Measurements from ENCODE around the gene DHRS12.
A peak's percentile ranks its signal among the peaks of the same experiment; 100 is the strongest.
"Not testable (repeated sequence)": the region's sequence is repeated elsewhere in the genome, so short reads cannot be mapped to it uniquely, and the experiment has no call there.

The DHRS12 gene

GRCh38 chr13:51828730-51829567 lies 25.0 kb upstream of the DHRS12 start:
- in situ Hi-C loops (cut with MboI; ENCODE audit: low sequenced_read_pairs, unreplicated experiment): no loop called here
- TF ChIP-seq CTCF (IDR thresholded peaks at IDR 0.05; ENCODE audit: borderline replicate concordance, control extremely low read depth, extremely low read depth, insufficient read depth, missing control alignments): no peak
- no peak for DNase-seq (ENCODE audit: low spot score)

GRCh38 chr13:51827254-51827653 lies 23.3 kb upstream of the DHRS12 start:
- in situ Hi-C loops (cut with MboI; ENCODE audit: low sequenced_read_pairs, unreplicated experiment): no loop called here
- DNase-seq (ENCODE audit: low spot score): no peak
- TF ChIP-seq CTCF (IDR thresholded peaks at IDR 0.05; ENCODE audit: borderline replicate concordance, control extremely low read depth, extremely low read depth, insufficient read depth, missing control alignments): no peak

GRCh38 chr13:51826606-51827005 lies 22.6 kb upstream of the DHRS12 start:
- no peak for DNase-seq (ENCODE audit: low spot score)
- in situ Hi-C loops (cut with MboI; ENCODE audit: low sequenced_read_pairs, unreplicated experiment): no loop called here
- no peak for TF ChIP-seq CTCF (IDR thresholded peaks at IDR 0.05; ENCODE audit: borderline replicate concordance, control extremely low read depth, extremely low read depth, insufficient read depth, missing control alignments)

GRCh38 chr13:51825681-51826254 lies 21.8 kb upstream of the DHRS12 start:
- in situ Hi-C loops (cut with MboI; ENCODE audit: low sequenced_read_pairs, unreplicated experiment): no loop called here
- no peak for TF ChIP-seq CTCF (IDR thresholded peaks at IDR 0.05; ENCODE audit: borderline replicate concordance, control extremely low read depth, extremely low read depth, insufficient read depth, missing control alignments)
- DNase-seq (ENCODE audit: low spot score): no peak

GRCh38 chr13:51825165-51825592 lies 21.2 kb upstream of the DHRS12 start:
- peak; percentile 27 for DNase-seq (ENCODE audit: low spot score)
- in situ Hi-C loops (cut with MboI; ENCODE audit: low sequenced_read_pairs, unreplicated experiment): no loop called here
- no peak for TF ChIP-seq CTCF (IDR thresholded peaks at IDR 0.05; ENCODE audit: borderline replicate concordance, control extremely low read depth, extremely low read depth, insufficient read depth, missing control alignments)

- DNase-seq (ENCODE audit: low spot score); in situ Hi-C loops (cut with MboI; ENCODE audit: low sequenced_read_pairs, unreplicated experiment): not testable (repeated sequence)
Measured at GRCh38 chr13:51824712-51825111, 20.7 kb upstream of the DHRS12 start.

GRCh38 chr13:51823863-51824262 lies 19.9 kb upstream of the DHRS12 start:
- no peak for TF ChIP-seq CTCF (IDR thresholded peaks at IDR 0.05; ENCODE audit: borderline replicate concordance, control extremely low read depth, extremely low read depth, insufficient read depth, missing control alignments)
- in situ Hi-C loops (cut with MboI; ENCODE audit: low sequenced_read_pairs, unreplicated experiment): no loop called here
- DNase-seq (ENCODE audit: low spot score): no peak

Measured in GM13976 (cell line).